Neural progenitor cell (in vitro differentiated cells): Measurements from ENCODE around the gene DHX9. TPM values are rescaled to one million over a fixed set of nuclear protein-coding genes. Genes with fewer than 3 reads are reported as not detected.

ENCODE experiments used
- DNase-seq: peaks from one replicate; pipeline ENCODE4 v3.0.0-alpha.2; 2016; ENCODE audit warnings: low spot score
- H2AFZ ChIP-seq: fragments of 200-600 bp; sonication (generic); replicated peaks from 2 replicates; pipeline ENCODE4 v1.6.1; 2016; ENCODE audit warnings: antibody characterized with exemption
- H3F3A ChIP-seq: fragments of 200-600 bp; sonication (generic); 2 replicates; pipeline ENCODE4 v1.6.1; 2016; ENCODE audit warnings: antibody characterized with exemption, low read depth
- H3K27ac ChIP-seq: fragments of 200-600 bp; sonication (generic); 2 replicates; pipeline ENCODE4 v1.5.1; 2016; ENCODE audit warnings: mild to moderate bottlenecking
- H3K27me3 ChIP-seq: fragments of 200-600 bp; sonication (generic); 2 replicates; pipeline ENCODE4 v1.6.1; 2016; ENCODE audit warnings: mild to moderate bottlenecking, moderate library complexity
- H3K36me3 ChIP-seq: fragments of 200-600 bp; sonication (generic); 2 replicates; pipeline ENCODE4 v1.5.1; 2016
- H3K4me1 ChIP-seq: fragments of 200-600 bp; sonication (generic); 2 replicates; pipeline ENCODE4 v1.6.1; 2016; ENCODE audit warnings: mixed run types
- H3K4me2 ChIP-seq: fragments of 200-600 bp; sonication (generic); 2 replicates; pipeline ENCODE4 v1.6.1; 2016
- H3K4me3 ChIP-seq: fragments of 200-600 bp; sonication (generic); 2 replicates; pipeline ENCODE4 v1.5.1; 2016
- H3K79me2 ChIP-seq: fragments of 200-600 bp; sonication (generic); 2 replicates; pipeline ENCODE4 v1.6.1; 2016; ENCODE audit warnings: low read depth
- H3K9ac ChIP-seq: fragments of 200-600 bp; sonication (generic); 2 replicates; pipeline ENCODE4 v1.6.1; 2016
- H3K9me3 ChIP-seq: fragments of 200-600 bp; sonication (generic); 2 replicates; pipeline ENCODE4 v1.5.1; 2016; ENCODE audit warnings: low read depth
- H4K20me1 ChIP-seq: fragments of 200-600 bp; sonication (generic); 2 replicates; pipeline ENCODE4 v1.6.1; 2016; ENCODE audit warnings: low read depth
- H3K27ac Mint-ChIP-seq: 3 replicates; pipeline ENCODE4 v1.8.0; 2021; ENCODE audit warnings: mixed read lengths
- H3K27me3 Mint-ChIP-seq: 2 replicates; pipeline ENCODE4 v1.8.0; 2022; ENCODE audit warnings: low read depth, mild to moderate bottlenecking, inconsistent platforms, moderate library complexity, mixed read lengths; ENCODE audit not compliant: insufficient read depth
- H3K36me3 Mint-ChIP-seq: 3 replicates; pipeline ENCODE4 v1.8.0; 2021; ENCODE audit warnings: mixed read lengths
- H3K4me1 Mint-ChIP-seq: 3 replicates; pipeline ENCODE4 v1.8.0; 2021; ENCODE audit warnings: mixed read lengths
- H3K4me3 Mint-ChIP-seq: 3 replicates; pipeline ENCODE4 v1.8.0; 2021; ENCODE audit warnings: mild to moderate bottlenecking, moderate library complexity, mixed read lengths
- H3K9me3 Mint-ChIP-seq: 3 replicates; pipeline ENCODE4 v1.8.0; 2020; ENCODE audit warnings: mixed read lengths
- CTCF ChIP-seq: fragments of 200-600 bp; sonication (generic); IDR thresholded peaks from 2 replicates; pipeline ENCODE4 v1.5.1; 2017; ENCODE audit warnings: antibody characterized with exemption, mild to moderate bottlenecking
- EZH2 ChIP-seq: fragments of 200-600 bp; sonication (generic); IDR thresholded peaks from 2 replicates; pipeline ENCODE4 v1.6.1; 2017; ENCODE audit warnings: antibody characterized with exemption, mild to moderate bottlenecking, moderate library complexity
- EZH2phosphoT487 ChIP-seq: fragments of 200-600 bp; sonication (generic); IDR thresholded peaks from 2 replicates; pipeline ENCODE4 v1.6.1; 2017; ENCODE audit warnings: antibody characterized with exemption
- total RNA-seq: library from RNA; depleted of rRNA; stranded (reverse); fragments of >200 nt; gene quantifications from 2 replicates; pipeline ENCODE4 v1.2.3, GENCODE V29; 2015; ENCODE audit warnings: low replicate concordance

Gene DHX9
- total RNA-seq, 1 donor from 2014 or later: 400 TPM

- H3K4me3 Mint-ChIP-seq: no peak overlapping the region
These were observed 16.8 kb downstream of the DHX9 start for GRCh38 chr1:182855911-182856310.

GRCh38 chr1:182857212-182857611 is 18.1 kb downstream of the DHX9 start:
- no peak for TF ChIP-seq EZH2
- no peak for TF ChIP-seq EZH2phosphoT487
- Mint-ChIP-seq H3K36me3 (peaks cover 54% of the 10 kb centered on the region), H3K27ac (no peak overlapping the region), H3K4me3 (no peak overlapping the region), H3K27me3 (no peaks in the 10 kb centered on the region), H3K4me1 (no peaks in the 10 kb centered on the region), H3K9me3 (no peaks in the 10 kb centered on the region)
- no peaks in the 10 kb centered on the region for H3K4me1 ChIP-seq
- H3K4me3 ChIP-seq: no peak overlapping the region
- peaks cover 29% of the 10 kb centered on the region for H3F3A ChIP-seq
- DNase-seq: no peak
- H3K27me3 ChIP-seq: no peaks in the 10 kb centered on the region
- H2AFZ ChIP-seq: no peak overlapping the region
- peaks cover 100% of the 10 kb centered on the region for H3K79me2 ChIP-seq
- no peak overlapping the region for H3K9ac ChIP-seq
- H3K9me3 ChIP-seq: no peaks in the 10 kb centered on the region
- H3K4me2 ChIP-seq: no peak overlapping the region
- H3K27ac ChIP-seq: no peak overlapping the region
- peaks cover 92% of the 10 kb centered on the region for H3K36me3 ChIP-seq
- peaks cover 93% of the 10 kb centered on the region for H4K20me1 ChIP-seq

More at GRCh38 chr1:182855911-182856310, 16.8 kb downstream of the DHX9 start:
- H4K20me1 ChIP-seq: peaks cover 95% of the 10 kb centered on the region
- DNase-seq: no peak
- H3K27ac ChIP-seq: no peak overlapping the region
- H3K4me1 ChIP-seq: no peaks in the 10 kb centered on the region
- Mint-ChIP-seq H3K27me3 (no peaks in the 10 kb centered on the region), H3K36me3 (peaks cover 53% of the 10 kb centered on the region), H3K9me3 (no peaks in the 10 kb centered on the region), H3K4me1 (no peaks in the 10 kb centered on the region), H3K27ac (no peak overlapping the region)
- H2AFZ ChIP-seq: no peak overlapping the region
- peaks cover 91% of the 10 kb centered on the region for H3K36me3 ChIP-seq
- H3K4me3 ChIP-seq: no peak overlapping the region
- TF ChIP-seq CTCF: no peak
- no peak for TF ChIP-seq EZH2phosphoT487
- no peak for TF ChIP-seq EZH2
- H3K4me2 ChIP-seq: no peak overlapping the region
- no peak overlapping the region for H3K9ac ChIP-seq
- peaks cover 19% of the 10 kb centered on the region for H3F3A ChIP-seq
- no peaks in the 10 kb centered on the region for H3K9me3 ChIP-seq
- peaks cover 100% of the 10 kb centered on the region for H3K79me2 ChIP-seq
- H3K27me3 ChIP-seq: no peaks in the 10 kb centered on the region

- Mint-ChIP-seq H3K36me3 (peaks cover 56% of the 10 kb centered on the region), H3K27me3 (no peaks in the 10 kb centered on the region), H3K27ac (no peak overlapping the region), H3K4me1 (no peaks in the 10 kb centered on the region), H3K4me3 (no peak overlapping the region), H3K9me3 (no peaks in the 10 kb centered on the region)
- H3K9ac ChIP-seq: no peak overlapping the region
- H3F3A ChIP-seq: peaks cover 43% of the 10 kb centered on the region
- no peaks in the 10 kb centered on the region for H3K9me3 ChIP-seq
- no peaks in the 10 kb centered on the region for H3K27me3 ChIP-seq
- no peak overlapping the region for H3K4me2 ChIP-seq
- TF ChIP-seq CTCF (no peak), EZH2phosphoT487 (no peak), EZH2 (no peak)
- peaks cover 100% of the 10 kb centered on the region for H3K79me2 ChIP-seq
- no peak overlapping the region for H3K27ac ChIP-seq
- H4K20me1 ChIP-seq: peaks cover 92% of the 10 kb centered on the region
- no peak overlapping the region for H2AFZ ChIP-seq
- no peaks in the 10 kb centered on the region for H3K4me1 ChIP-seq
- no peak overlapping the region for H3K4me3 ChIP-seq
- peaks cover 93% of the 10 kb centered on the region for H3K36me3 ChIP-seq
- no peak for DNase-seq
These were observed 21.5 kb downstream of the DHX9 start for GRCh38 chr1:182860658-182861057.

- Histone ChIP-seq H3K27ac (no peak overlapping the region), H3K9me3 (no peaks in the 10 kb centered on the region), H2AFZ (no peak overlapping the region), H3F3A (peaks cover 47% of the 10 kb centered on the region), H3K79me2 (peaks cover 100% of the 10 kb centered on the region), H3K9ac (no peak overlapping the region), H3K4me3 (no peak overlapping the region), H3K4me1 (no peaks in the 10 kb centered on the region), H4K20me1 (peaks cover 86% of the 10 kb centered on the region), H3K27me3 (no peaks in the 10 kb centered on the region), H3K36me3 (peaks cover 96% of the 10 kb centered on the region), H3K4me2 (no peak overlapping the region)
- H3K4me3 Mint-ChIP-seq: no peak overlapping the region
- no peak for TF ChIP-seq EZH2
- TF ChIP-seq EZH2phosphoT487: no peak
- TF ChIP-seq CTCF: no peak
- H3K9me3 Mint-ChIP-seq: no peaks in the 10 kb centered on the region
- no peak overlapping the region for H3K27ac Mint-ChIP-seq
- H3K36me3 Mint-ChIP-seq: peaks cover 65% of the 10 kb centered on the region
- H3K27me3 Mint-ChIP-seq: no peaks in the 10 kb centered on the region
- H3K4me1 Mint-ChIP-seq: no peaks in the 10 kb centered on the region
- DNase-seq: no peak
These were observed 22.8 kb downstream of the DHX9 start for GRCh38 chr1:182861994-182862393.
